Motor neuron (in vitro differentiated cells): ENCODE results near the gene ABCC6. TPM values are rescaled to one million over a fixed set of nuclear protein-coding genes. Genes with fewer than 3 reads are reported as not detected.

ENCODE experiments used
- ATAC-seq, 8 experiments: fragments of 200-7000 bp; cut with Tn5 transposase; replicated peaks in 6 of 8; 2 replicates each; pipeline ENCODE4 v1.8.0; 2021; ENCODE audit warnings: mild to moderate bottlenecking in 8 of 8, moderate library complexity in 8 of 8
- H3K27ac ChIP-seq, 2 donors: fragments of 250-450 bp; sonication (Bioruptor Pico); 2 replicates each; pipeline ENCODE4 v1.9.0; 2021; ENCODE audit warnings: antibody characterized with exemption in 2 of 2, mild to moderate bottlenecking in 2 of 2, moderate library complexity in 1 of 2
- H3K4me1 ChIP-seq, 2 donors: fragments of 250-450 bp; sonication (Bioruptor Pico); replicated peaks in 1 of 2; 2 replicates each; pipeline ENCODE4 v1.6.1; 2021; ENCODE audit warnings: antibody characterized with exemption in 2 of 2, mild to moderate bottlenecking in 2 of 2, moderate library complexity in 1 of 2
- H3K4me3 ChIP-seq, 5 donors: fragments of 250-450 bp; sonication (Bioruptor Pico); 2 replicates each; pipeline ENCODE4 v1.9.0; 2021; ENCODE audit warnings: antibody characterized with exemption in 5 of 5, mild to moderate bottlenecking in 5 of 5, moderate library complexity in 4 of 5
- WGBS, 10 experiments: fragments of 450-650 bp; shearing (Covaris generic); methylation state at CpG; one replicate each; pipeline ENCODE4 v1.0.0; 2022; 5-methylcytosine and 5-hydroxymethylcytosine counted together
- in situ Hi-C, 9 experiments: fragments of 400-800 bp; cut with MboI; loops; one replicate each; pipeline ENCODE4 v1.15.0; 2021; ENCODE audit warnings: low sequenced_read_pairs in 9 of 9, low pct_unique_long_range_greater_than_20kb in 2 of 9; ENCODE audit not compliant: unreplicated experiment in 9 of 9
- total RNA-seq, 8 experiments: library from RNA; unstranded; fragments of 300-600 nt; gene quantifications; 2 replicates each; pipeline versions ENCODE4 v1.2.3 to v1.2.4, GENCODE V29; 2022

The ABCC6 gene
- total RNA-seq, 8 experiments from 2014 or later: 0.33 to 3.7 (median 1.3) TPM

- in situ Hi-C loops: loop anchor here in 2 of 9 experiments (25.0 kb wide), 2 partner anchors 278 to 378 kb away; partner anchors contain the start of gene MYH11 (in 2 of the 2)
Observed at GRCh38 chr16:16139806-16140205, 83.5 kb downstream of the ABCC6 start.

GRCh38 chr16:16139061-16139460, 84.2 kb downstream of the ABCC6 start:
- Histone ChIP-seq H3K4me1 (no peaks in the 10 kb centered on the region), H3K27ac (no peak overlapping the region), H3K4me3 (no peak overlapping the region)
- ATAC-seq: no peak
- WGBS, 10 experiments: 90 to 100% (median 100%) methylated on average over 1 to 8 of the region's 10 CpGs; no CpG with 5 or more reads in 4 of the 10 experiments
- in situ Hi-C loops: loop anchor here in 2 of 9 experiments (25.0 kb wide), 2 partner anchors 277 to 377 kb away; partner anchors contain the start of gene MYH11 (in 2 of the 2)

More at GRCh38 chr16:16139806-16140205, 83.5 kb downstream of the ABCC6 start:
- Histone ChIP-seq H3K27ac (no peak overlapping the region), H3K4me3 (no peak overlapping the region), H3K4me1 (no peaks in the 10 kb centered on the region)
- ATAC-seq: no peak
- WGBS, 10 experiments: 88 to 100% (median 100%) methylated on average over 1 to 4 of the region's 7 CpGs; no CpG with 5 or more reads in 3 of the 10 experiments

- Histone ChIP-seq H3K4me3 (no peak overlapping the region), H3K4me1 (no peaks in the 10 kb centered on the region), H3K27ac (no peak overlapping the region)
- 60 to 100% (median 98%) methylated on average over 1 to 8 of the region's 15 CpGs; no CpG with 5 or more reads in 4 of the 10 experiments for WGBS, 10 experiments
- in situ Hi-C loops: loop anchor here in 2 of 9 experiments (25.0 kb wide), 2 partner anchors 276 to 376 kb away; partner anchors contain the start of gene MYH11 (in 2 of the 2)
- ATAC-seq: no peak
Observed at GRCh38 chr16:16138034-16138635, 85.2 kb downstream of the ABCC6 start.

GRCh38 chr16:16137110-16137509, 86.2 kb downstream of the ABCC6 start:
- no peak for ATAC-seq
- 66 to 100% (median 86%) methylated on average over 1 to 6 of the region's 8 CpGs; no CpG with 5 or more reads in 3 of the 10 experiments for WGBS, 10 experiments
- Histone ChIP-seq H3K4me3 (no peak overlapping the region), H3K4me1 (no peaks in the 10 kb centered on the region), H3K27ac (no peak overlapping the region)
- in situ Hi-C loops: loop anchor here in 2 of 9 experiments (25.0 kb wide), 2 partner anchors 275 to 375 kb away; partner anchors contain the start of gene MYH11 (in 2 of the 2)

GRCh38 chr16:16136588-16136987, 86.7 kb downstream of the ABCC6 start:
- Histone ChIP-seq H3K4me1 (no peaks in the 10 kb centered on the region), H3K27ac (no peak overlapping the region), H3K4me3 (no peak overlapping the region)
- no peak for ATAC-seq
- 80 to 100% (median 100%) methylated on average over 1 to 3 of the region's 6 CpGs; no CpG with 5 or more reads in 5 of the 10 experiments for WGBS, 10 experiments
- in situ Hi-C loops: loop anchor here in 2 of 9 experiments (25.0 kb wide), 2 partner anchors 274 to 374 kb away; partner anchors contain the start of gene MYH11 (in 2 of the 2)

GRCh38 chr16:16133943-16134604, 89.2 kb downstream of the ABCC6 start:
- H3K27ac ChIP-seq: no peak overlapping the region
- H3K4me3 ChIP-seq: no peak overlapping the region
- no peak for ATAC-seq
- in situ Hi-C loops: loop anchor here in 2 of 9 experiments (25.0 kb wide), 2 partner anchors 272 to 372 kb away; partner anchors contain the start of gene MYH11 (in 2 of the 2)
- H3K4me1 ChIP-seq: no peaks in the 10 kb centered on the region
- 80 to 100% (median 89%) methylated on average over 1 to 6 of the region's 21 CpGs; no CpG with 5 or more reads in 7 of the 10 experiments for WGBS, 10 experiments

GRCh38 chr16:16131659-16132058, 91.6 kb downstream of the ABCC6 start:
- no peak for ATAC-seq
- in situ Hi-C loops: loop anchor here in 2 of 9 experiments (25.0 kb wide), 2 partner anchors 269 to 369 kb away; partner anchors contain the start of gene MYH11 (in 2 of the 2)
- WGBS, 10 experiments: 80 to 100% (median 97%) methylated on average over 1 to 11 of the region's 15 CpGs; no CpG with 5 or more reads in 3 of the 10 experiments
- H3K4me1 ChIP-seq: no peaks in the 10 kb centered on the region
- H3K27ac ChIP-seq: no peak overlapping the region
- no peak overlapping the region for H3K4me3 ChIP-seq

- in situ Hi-C loops: loop anchor here in 2 of 9 experiments (25.0 kb wide), 2 partner anchors 269 to 369 kb away; partner anchors contain the start of gene MYH11 (in 2 of the 2)
- Histone ChIP-seq H3K27ac (no peak overlapping the region), H3K4me3 (no peak overlapping the region), H3K4me1 (no peaks in the 10 kb centered on the region)
- WGBS, 10 experiments: 80 to 88% (median 80%) methylated on average over 1 to 2 of the region's 3 CpGs; no CpG with 5 or more reads in 7 of the 10 experiments
- no peak for ATAC-seq
Observed at GRCh38 chr16:16131204-16131603, 92.1 kb downstream of the ABCC6 start.

- in situ Hi-C loops: loop anchor here in 2 of 9 experiments (25.0 kb wide), 2 partner anchors 265 to 365 kb away; partner anchors contain the start of gene MYH11 (in 2 of the 2)
- peak in 7 of 8 experiments; percentile 32 to 88 (median 53) for ATAC-seq
- Histone ChIP-seq H3K4me3 (no peak overlapping the region), H3K4me1 (no peaks in the 10 kb centered on the region), H3K27ac (no peak overlapping the region)
- 0 to 100% (median 41%) methylated on average over 1 to 10 of the region's 11 CpGs; no CpG with 5 or more reads in 1 of the 10 experiments for WGBS, 10 experiments
Observed at GRCh38 chr16:16127469-16128116, 95.7 kb downstream of the ABCC6 start.

- 50 to 95% (median 77%) methylated on average over 1 to 10 of the region's 10 CpGs; no CpG with 5 or more reads in 3 of the 10 experiments for WGBS, 10 experiments
- no peaks in the 10 kb centered on the region for H3K4me1 ChIP-seq
- no peak for ATAC-seq
- in situ Hi-C loops: loop anchor here in 2 of 9 experiments (25.0 kb wide), 2 partner anchors 265 to 365 kb away; partner anchors contain the start of gene MYH11 (in 2 of the 2)
- no peak overlapping the region for H3K4me3 ChIP-seq
- H3K27ac ChIP-seq: no peak overlapping the region
Observed at GRCh38 chr16:16126896-16127295, 96.4 kb downstream of the ABCC6 start.

GRCh38 chr16:16124974-16125373, 98.3 kb downstream of the ABCC6 start:
- no peak for ATAC-seq
- Histone ChIP-seq H3K4me3 (no peak overlapping the region), H3K27ac (no peak overlapping the region), H3K4me1 (no peaks in the 10 kb centered on the region)
- WGBS, 10 experiments: 97 to 100% (median 100%) methylated on average over 1 to 3 of the region's 3 CpGs; no CpG with 5 or more reads in 4 of the 10 experiments
- in situ Hi-C loops: loop anchor here in 2 of 9 experiments (25.0 kb wide), 2 partner anchors 263 to 363 kb away; partner anchors contain the start of gene MYH11 (in 2 of the 2)

- Histone ChIP-seq H3K27ac (no peak overlapping the region), H3K4me1 (no peaks in the 10 kb centered on the region), H3K4me3 (no peak overlapping the region)
- 70 to 100% (median 100%) methylated on average over 1 to 5 of the region's 10 CpGs; no CpG with 5 or more reads in 3 of the 10 experiments for WGBS, 10 experiments
- ATAC-seq: no peak
- in situ Hi-C loops: no loop called here
Observed at GRCh38 chr16:16124438-16124837, 98.9 kb downstream of the ABCC6 start.
